ENCODE data around the gene TBC1D17. TPM values are rescaled to one million over a fixed set of nuclear protein-coding genes. Genes with fewer than 3 reads are reported as not detected.

TBC1D17 gene
- total and polyA plus RNA-seq, 8 donors: 10.5 to 77.1 (median 35.3) TPM

DNA sequence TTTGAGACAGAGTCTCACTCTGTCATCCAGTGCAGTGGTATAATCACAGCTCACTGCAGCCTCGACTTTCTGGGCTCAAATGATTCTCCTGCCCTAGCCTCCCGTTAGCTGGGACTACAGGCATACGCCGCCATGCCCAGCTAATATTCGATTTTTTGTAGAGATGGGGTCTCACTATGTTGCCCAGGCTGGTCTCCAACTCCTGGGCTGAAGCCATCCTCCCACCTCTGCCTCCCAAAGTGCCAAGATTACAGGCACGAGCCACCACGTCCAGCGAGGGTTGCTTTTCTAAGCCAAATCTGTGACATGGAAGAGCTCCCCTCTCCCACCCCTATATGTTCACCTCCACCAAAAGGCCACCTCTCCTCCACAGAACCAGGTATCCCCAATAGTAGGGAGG is 40.6 kb downstream of the TBC1D17 start:
- Histone ChIP-seq H3K27ac (no peak overlapping the region), H3K27me3 (no peaks in the 10 kb centered on the region), H3K36me3 (peaks cover 3 to 100% (median 79%) of the 10 kb centered on the region in 4 donors), H3K4me3 (no peak overlapping the region), H3K4me1 (peaks cover 0 to 13% (median 0%) of the 10 kb centered on the region in 4 donors), H3K9me3 (no peaks in the 10 kb centered on the region)
- 88 to 98% (median 94%) methylated on average over 8 of the region's 8 CpGs for WGBS, 5 donors
- intact Hi-C loops (cut with DNase I; ENCODE audit: low total_unique reads): no loop called here
- TF ChIP-seq EP300 (IDR thresholded peaks at IDR 0.05) (no peak), CTCF (IDR thresholded peaks at IDR 0.05) (no peak), POLR2AphosphoS5 (IDR thresholded peaks at IDR 0.05) (no peak), POLR2A (IDR thresholded peaks at IDR 0.05) (no peak)
- no peak for DNase-seq

GRCh38 chr19:49920624-49921363 is 43.3 kb downstream of the TBC1D17 start:
- no peaks in the 10 kb centered on the region for H3K27me3 ChIP-seq
- H3K36me3 ChIP-seq: peaks cover 19 to 100% (median 76%) of the 10 kb centered on the region in 4 donors
- no peak overlapping the region for H3K27ac ChIP-seq
- H3K4me3 ChIP-seq: no peak overlapping the region
- H3K4me1 ChIP-seq: peaks cover 0 to 40% (median 13%) of the 10 kb centered on the region in 4 donors
- intact Hi-C loops (cut with DNase I; ENCODE audit: low total_unique reads): no loop called here
- WGBS, 5 donors: 84 to 87% (median 85%) methylated on average over 24 of the region's 24 CpGs
- DNase-seq: peak in 1 of 2 donors; percentile 60
- H3K9me3 ChIP-seq: no peaks in the 10 kb centered on the region
- no peak for TF ChIP-seq POLR2A (IDR thresholded peaks at IDR 0.05)
- TF ChIP-seq EP300 (IDR thresholded peaks at IDR 0.05): no peak
- no peak for TF ChIP-seq CTCF (IDR thresholded peaks at IDR 0.05)
- no peak for TF ChIP-seq POLR2AphosphoS5 (IDR thresholded peaks at IDR 0.05)

DNA sequence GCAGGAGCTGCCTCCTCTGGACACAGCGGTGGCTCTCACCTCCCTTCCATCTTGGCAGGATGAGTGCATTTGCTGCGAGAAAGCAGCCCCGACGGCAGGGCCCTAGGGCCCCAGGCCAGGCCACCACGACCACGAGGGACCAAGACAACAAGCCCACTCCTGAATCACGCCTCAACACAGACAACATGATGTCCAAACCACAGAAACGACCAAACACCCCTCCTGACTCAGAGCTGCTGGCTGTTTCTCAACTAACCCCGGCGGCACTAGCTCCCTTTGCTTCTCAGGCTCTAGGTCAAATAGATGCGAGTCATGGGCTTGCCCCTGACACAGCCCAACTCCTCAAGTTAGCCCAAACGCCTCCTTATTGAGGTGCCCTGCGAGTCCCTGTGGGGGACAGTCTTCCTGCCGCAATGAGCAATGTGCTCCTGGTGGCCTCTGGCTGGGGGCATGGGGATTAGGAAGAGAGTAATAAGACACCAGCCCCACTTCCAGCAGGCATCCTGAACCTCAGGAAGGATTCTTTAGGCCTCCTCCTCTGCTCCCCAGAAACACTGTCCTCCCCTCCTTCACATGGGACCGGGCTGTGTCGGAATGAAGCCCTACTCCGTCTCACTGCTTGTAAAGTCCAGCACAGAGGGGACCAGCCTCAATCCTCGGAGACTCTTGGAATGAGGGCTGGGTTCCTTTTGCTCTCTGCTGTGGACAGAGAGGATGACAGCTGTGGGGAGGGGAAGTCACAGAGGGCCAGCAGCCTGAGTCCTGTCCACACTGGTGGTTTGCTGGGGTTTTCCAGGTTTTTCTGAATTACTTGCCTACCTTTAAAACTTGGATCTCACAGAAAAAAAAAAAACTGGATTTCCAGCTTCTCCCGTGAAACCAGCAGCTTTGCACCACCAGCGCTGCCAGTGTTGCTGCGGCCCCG is 44.6 kb downstream of the TBC1D17 start:
- intact Hi-C loops (cut with DNase I; ENCODE audit: low total_unique reads): no loop called here
- WGBS, 5 donors: 84 to 89% (median 85%) methylated on average over 21 to 22 of the region's 22 CpGs
- H3K27ac ChIP-seq: no peak overlapping the region
- no peaks in the 10 kb centered on the region for H3K27me3 ChIP-seq
- no peak overlapping the region for H3K4me3 ChIP-seq
- no peaks in the 10 kb centered on the region for H3K9me3 ChIP-seq
- no peak for DNase-seq
- peaks cover 19 to 98% (median 75%) of the 10 kb centered on the region in 4 donors for H3K36me3 ChIP-seq
- H3K4me1 ChIP-seq: peaks cover 2 to 52% (median 20%) of the 10 kb centered on the region in 4 donors
- TF ChIP-seq EP300 (IDR thresholded peaks at IDR 0.05) (no peak), CTCF (IDR thresholded peaks at IDR 0.05) (no peak), POLR2AphosphoS5 (IDR thresholded peaks at IDR 0.05) (no peak), POLR2A (IDR thresholded peaks at IDR 0.05) (no peak)

Data from stomach (tissue), 9 donors.